Raji (cell line): Measurements from ENCODE around the gene PECR.

Experiments
- POLR2A ChIP-seq: IDR thresholded peaks from 2 replicates; pipeline ENCODE4 v1.6.1; 2011; ENCODE audit warnings: low read depth, low read length, control low read depth; ENCODE audit not compliant: insufficient read depth

PECR gene

DNA sequence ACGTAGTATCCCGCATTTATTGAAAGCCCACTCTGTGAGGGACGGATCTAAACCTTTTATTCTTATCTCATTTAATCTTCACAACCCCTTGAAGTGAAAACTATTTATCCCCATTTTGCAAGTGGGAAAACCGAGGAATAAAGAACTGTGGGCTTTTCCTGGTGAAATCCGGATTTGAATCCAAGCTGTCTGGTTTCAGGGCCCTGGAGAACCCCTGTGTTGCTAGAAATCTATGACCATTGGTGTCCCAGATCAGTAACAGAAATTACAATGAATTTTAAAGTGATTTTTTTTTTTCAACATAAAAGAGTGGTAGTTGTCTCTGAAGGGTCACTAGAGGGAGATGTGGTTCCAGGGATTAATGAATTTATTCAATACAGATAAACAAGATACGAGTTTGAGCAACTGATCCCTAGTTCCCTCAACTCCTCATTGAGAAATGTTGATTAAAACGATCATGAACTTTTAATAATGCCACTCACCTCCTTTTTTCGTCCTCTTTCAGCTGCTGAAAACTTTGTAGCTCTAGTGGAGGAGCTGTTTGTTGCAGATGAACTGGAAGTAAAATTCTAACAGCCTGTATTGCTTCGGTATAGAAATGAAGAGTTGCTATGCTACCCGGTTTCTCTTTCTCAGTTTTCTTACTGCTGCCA lies 28.5 kb upstream of the PECR start:
- no peak for TF ChIP-seq POLR2A

DNA sequence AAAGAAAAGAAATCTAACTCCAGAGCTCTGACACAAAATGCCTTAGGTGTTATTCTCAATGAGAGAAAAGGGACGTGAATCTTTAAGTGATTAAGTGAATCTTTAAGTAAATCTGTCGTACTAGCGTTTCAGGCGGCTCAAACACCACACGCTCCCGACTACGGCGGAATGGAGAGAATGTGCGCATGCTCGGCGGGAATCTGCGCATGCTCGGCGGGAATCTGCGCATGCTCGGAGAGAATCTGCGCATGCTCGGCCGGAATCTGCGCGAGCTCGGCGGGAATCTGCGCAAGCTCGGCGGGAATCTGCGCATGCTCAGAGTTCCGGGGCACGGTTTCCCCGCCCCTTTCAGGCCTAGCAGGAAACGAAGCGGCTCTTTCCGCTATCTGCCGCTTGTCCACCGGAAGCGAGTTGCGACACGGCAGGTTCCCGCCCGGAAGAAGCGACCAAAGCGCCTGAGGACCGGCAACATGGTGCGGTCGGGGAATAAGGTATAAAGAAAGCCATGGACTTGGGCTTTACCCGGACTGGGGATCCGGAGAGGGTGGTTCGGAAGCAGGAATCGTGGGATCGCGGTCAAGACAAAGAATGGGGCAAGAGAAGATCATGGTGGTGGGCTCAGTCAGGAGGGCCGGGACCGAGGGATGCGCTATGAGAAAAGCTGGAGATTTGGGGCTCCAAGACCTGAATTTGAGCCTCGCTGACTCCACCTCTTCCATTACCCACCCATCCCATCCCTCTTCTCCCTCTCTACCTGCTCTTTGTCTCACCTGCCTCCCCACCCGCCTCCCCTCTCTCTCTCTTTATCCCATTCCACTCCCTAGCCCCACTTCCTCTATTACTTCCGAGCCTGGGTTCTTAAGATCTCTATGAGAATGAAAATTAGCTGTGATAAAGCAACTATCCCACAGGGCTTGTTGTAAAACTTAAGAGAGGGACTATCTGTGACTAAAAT lies 27.6 kb upstream of the PECR start, which contains the start of gene XRCC5:
XRCC5 (plus strand) TSS at position 382 of the 955 bp plus-strand sequence; CDS start at position 471, 89 bp downstream.
- TF ChIP-seq POLR2A: peak; percentile 88

DNA sequence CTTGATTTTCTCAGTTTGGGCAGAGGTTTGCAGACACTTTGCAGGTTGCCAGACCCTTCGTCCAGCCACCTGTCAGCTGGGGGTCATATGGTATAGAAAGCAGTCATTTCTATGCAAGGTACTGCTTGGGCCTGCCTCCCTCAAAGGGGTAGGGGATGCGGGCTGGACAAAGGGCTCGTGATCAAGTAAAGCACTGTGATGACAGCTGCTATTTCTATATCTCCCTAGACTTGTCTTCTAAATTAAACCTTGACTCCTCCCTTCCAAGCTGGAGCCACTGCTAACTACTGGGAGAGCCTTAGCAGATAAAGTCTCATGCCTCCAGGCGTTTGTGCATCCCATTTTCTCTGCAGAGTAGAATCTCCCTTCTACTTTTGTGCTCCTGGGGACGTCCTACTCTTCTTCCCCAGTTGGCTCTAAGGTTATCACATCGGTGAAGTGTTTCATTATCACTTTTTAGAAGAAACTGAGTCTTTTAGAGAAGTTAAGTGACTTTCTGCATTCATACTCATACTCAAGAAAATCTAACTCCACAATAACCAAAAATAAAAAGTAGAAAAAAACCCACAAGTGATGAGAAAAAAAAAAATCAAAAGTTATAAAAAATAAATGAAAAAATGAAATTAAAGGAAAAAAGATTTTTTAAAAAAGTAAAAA lies 26.8 kb upstream of the PECR start:
- 0 out of 2 replicates have a peak, but pooled peaks have one; percentile 38 for TF ChIP-seq POLR2A

DNA sequence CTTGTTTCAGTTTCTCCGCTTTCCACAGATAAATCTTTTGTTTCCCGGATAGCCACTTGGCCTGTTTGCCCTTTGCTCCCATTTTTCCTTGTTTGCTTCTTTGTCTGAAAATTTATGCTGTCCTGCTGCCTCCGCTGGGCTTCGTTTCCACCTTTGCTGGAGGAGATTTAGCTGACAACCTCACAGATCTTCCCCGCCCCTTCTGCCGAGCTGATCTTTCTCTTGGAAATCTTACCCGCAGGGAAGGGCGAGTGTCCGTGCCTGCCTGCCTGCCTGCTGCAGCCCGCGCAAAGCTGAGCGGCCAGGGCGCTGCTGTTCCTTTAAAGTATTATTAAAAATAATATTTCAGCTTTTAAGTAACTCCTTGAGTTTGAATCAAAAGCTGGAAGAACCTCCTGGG lies 26.2 kb upstream of the PECR start:
- TF ChIP-seq POLR2A: no peak

- no peak for TF ChIP-seq POLR2A
Observed at GRCh38 chr2:216107320-216107719, 25.7 kb upstream of the PECR start.

GRCh38 chr2:216104691-216105090 lies 23.1 kb upstream of the PECR start:
- TF ChIP-seq POLR2A: no peak

DNA sequence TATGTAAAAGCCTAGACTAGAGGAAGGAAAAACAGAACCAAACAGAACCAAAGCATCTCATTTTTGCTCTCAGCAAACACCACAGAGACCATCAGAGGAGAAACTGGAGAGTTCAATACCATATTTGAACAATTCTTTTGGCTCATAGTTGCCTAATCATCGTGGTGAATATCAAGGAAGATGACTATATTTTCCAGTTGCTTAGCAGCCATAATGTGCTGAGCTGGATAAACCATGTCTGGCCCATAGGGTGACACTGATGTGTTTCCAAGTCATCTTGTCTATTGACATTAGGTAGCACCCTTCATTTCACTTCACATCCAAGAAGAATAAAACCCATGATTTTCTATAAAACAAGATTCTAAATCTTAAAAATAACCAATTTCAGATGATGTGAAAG lies 21.6 kb upstream of the PECR start:
- no peak for TF ChIP-seq POLR2A

DNA sequence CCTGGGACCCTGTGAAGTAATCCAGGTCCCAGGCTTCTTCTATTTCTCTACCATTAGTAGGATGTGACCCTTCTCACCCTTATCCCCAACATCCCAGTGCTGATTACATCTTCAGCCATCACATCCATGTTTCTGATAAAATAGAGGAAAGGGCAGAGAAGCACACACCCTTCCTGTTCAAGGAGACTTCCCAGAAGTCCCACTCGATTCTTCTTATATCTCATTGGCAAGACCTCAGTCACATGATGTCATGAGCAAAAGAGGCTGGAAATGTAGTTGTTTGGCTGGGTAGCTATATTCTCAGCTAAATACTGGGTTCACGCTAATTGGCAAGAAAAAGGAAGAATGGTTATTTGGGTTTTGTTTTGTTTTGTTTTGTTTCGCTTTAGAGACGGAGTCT lies 19.5 kb upstream of the PECR start:
- no peak for TF ChIP-seq POLR2A

DNA sequence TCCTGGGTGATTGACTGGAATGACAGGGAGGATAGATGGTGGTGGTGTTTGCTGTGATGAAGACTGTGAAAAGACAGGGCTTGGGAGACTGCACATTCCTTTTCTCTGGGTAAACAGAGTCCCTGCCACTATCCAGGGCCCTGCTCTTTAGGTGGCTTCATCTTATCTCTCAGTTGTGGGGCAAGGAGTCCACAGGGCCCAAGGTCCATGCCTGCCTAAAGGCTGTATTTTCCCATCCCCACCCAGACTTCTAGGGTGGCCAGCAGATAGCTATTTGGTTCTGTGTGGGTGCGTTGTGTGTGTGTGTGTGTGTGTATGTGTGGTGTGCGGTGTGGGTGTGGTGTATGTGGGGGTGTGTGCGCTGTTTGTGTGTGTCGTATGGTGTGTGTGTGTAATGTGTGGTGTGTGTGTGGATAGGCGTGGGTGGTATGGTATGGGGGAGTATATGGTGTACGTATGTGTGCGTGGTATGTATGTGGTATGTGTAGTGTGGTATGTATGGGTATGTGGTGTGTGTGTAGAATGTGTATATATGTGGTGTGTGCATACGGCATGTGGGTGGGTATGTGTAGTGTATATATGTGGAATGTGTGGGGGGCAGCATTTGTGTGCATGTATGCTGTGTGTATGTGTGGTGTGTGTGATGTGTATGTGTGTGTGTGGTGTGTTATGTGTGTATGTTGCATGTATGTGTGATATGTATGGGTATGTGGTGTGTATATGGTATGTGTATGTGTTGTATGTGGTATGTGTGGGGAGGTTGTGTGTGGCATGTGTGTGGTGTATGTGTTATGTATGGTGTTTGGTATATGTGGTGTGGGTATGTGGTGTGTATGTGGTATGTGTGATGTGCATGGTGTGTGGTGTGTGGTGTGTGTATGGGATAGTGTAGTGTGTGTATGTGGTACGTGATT lies 17.1 kb upstream of the PECR start:
- no peak for TF ChIP-seq POLR2A

DNA sequence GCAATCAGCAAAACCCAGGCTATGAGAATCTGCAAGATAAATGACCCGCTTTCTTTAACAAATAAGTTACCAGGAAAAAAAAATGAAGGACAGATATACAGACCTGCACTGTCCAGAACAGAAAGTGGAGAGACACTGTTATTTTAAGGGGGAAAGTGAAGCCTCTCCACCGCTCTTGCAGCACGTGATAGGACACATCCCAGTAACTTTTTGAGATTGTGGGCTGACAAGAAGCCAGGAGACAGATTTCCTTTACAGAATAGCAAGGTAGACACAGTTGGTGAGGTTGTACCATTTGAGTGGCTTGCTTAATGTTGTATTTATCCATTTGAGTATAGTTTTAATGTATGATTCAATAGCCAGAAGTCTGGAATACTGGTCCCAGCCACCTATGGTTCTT lies 13.1 kb upstream of the PECR start:
- no peak for TF ChIP-seq POLR2A

DNA sequence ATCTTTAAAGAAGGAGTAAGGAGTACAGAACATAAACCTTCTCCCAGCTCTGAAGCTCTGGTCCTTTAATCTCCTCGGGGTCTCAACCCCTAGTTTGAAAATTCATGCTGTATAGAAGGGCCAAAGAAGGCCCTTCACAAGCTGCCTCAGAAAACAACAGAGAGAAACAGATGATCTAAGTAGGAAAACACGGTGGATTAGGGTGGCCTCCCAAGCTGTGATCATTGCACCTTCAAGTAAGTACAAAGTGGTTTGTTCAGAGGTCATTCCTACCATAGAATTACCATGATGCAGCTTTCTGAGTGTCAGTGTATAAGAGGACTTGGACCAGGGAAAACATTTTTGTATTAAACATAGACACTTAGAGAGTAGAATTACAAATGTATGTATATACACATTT lies 11.0 kb upstream of the PECR start:
- no peak for TF ChIP-seq POLR2A

GRCh38 chr2:216090369-216090786 lies 8.8 kb upstream of the PECR start:
- TF ChIP-seq POLR2A: no peak

DNA sequence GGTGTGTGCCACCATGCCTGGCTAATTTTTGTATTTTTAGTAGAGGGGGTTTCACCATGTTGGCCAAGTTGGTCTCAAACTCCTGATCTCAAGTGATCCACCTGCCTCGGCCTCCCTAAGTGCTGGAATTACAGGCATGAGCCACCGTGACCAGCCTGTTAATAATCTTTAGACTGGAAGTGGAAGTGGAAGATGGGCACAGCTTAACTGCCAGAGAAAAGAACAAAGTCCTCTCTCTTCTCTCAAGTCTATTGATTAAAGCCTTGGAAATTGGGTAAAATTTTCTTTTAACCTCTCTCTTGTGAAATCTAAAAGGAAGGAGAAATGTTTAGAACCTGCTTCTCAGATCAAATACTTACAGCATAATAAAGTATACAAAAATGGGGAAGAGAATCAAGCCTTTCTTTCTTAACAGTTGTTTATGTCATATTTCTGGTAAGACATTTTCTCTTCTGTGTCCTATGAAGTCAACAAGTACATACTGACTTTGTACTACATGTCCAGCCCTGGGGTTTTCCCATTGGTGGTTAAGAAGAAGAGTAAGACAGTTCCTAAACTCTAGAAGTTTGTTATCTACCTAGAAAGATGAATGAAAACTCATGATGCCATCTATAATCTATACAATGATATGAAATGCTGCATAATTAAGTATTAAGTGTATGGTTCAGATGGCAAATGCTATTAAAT lies 4.7 kb upstream of the PECR start:
- no peak for TF ChIP-seq POLR2A

- TF ChIP-seq POLR2A: peak; percentile 42
Observed at GRCh38 chr2:216084547-216084946, 2.9 kb upstream of the PECR start.
